Measurements from ENCODE around the gene MMRN2. TPM values are rescaled to one million over a fixed set of nuclear protein-coding genes. Genes with fewer than 3 reads are reported as not detected.

The MMRN2 gene
- total and polyA plus RNA-seq, 2 of the 8 experiments (the other 6 are each of a cell fraction or from before 2014, with no cell fraction given): 1.2 TPM

DNA sequence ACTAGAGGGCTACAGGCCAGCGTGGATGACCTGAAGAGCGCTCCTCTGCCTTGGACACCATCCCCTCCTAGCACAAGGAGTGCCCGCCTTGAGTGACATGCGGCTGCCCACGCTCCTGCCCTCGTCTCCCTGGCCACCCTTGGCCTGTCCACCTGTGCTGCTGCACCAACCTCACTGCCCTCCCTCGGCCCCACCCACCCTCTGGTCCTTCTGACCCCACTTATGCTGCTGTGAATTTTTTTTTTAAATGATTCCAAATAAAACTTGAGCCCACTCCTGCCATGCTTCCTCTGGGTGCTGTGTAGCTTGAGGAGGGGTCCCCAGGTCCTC lies 5.5 kb upstream of the MMRN2 start (continued):
- TF ChIP-seq, protein P1, sequence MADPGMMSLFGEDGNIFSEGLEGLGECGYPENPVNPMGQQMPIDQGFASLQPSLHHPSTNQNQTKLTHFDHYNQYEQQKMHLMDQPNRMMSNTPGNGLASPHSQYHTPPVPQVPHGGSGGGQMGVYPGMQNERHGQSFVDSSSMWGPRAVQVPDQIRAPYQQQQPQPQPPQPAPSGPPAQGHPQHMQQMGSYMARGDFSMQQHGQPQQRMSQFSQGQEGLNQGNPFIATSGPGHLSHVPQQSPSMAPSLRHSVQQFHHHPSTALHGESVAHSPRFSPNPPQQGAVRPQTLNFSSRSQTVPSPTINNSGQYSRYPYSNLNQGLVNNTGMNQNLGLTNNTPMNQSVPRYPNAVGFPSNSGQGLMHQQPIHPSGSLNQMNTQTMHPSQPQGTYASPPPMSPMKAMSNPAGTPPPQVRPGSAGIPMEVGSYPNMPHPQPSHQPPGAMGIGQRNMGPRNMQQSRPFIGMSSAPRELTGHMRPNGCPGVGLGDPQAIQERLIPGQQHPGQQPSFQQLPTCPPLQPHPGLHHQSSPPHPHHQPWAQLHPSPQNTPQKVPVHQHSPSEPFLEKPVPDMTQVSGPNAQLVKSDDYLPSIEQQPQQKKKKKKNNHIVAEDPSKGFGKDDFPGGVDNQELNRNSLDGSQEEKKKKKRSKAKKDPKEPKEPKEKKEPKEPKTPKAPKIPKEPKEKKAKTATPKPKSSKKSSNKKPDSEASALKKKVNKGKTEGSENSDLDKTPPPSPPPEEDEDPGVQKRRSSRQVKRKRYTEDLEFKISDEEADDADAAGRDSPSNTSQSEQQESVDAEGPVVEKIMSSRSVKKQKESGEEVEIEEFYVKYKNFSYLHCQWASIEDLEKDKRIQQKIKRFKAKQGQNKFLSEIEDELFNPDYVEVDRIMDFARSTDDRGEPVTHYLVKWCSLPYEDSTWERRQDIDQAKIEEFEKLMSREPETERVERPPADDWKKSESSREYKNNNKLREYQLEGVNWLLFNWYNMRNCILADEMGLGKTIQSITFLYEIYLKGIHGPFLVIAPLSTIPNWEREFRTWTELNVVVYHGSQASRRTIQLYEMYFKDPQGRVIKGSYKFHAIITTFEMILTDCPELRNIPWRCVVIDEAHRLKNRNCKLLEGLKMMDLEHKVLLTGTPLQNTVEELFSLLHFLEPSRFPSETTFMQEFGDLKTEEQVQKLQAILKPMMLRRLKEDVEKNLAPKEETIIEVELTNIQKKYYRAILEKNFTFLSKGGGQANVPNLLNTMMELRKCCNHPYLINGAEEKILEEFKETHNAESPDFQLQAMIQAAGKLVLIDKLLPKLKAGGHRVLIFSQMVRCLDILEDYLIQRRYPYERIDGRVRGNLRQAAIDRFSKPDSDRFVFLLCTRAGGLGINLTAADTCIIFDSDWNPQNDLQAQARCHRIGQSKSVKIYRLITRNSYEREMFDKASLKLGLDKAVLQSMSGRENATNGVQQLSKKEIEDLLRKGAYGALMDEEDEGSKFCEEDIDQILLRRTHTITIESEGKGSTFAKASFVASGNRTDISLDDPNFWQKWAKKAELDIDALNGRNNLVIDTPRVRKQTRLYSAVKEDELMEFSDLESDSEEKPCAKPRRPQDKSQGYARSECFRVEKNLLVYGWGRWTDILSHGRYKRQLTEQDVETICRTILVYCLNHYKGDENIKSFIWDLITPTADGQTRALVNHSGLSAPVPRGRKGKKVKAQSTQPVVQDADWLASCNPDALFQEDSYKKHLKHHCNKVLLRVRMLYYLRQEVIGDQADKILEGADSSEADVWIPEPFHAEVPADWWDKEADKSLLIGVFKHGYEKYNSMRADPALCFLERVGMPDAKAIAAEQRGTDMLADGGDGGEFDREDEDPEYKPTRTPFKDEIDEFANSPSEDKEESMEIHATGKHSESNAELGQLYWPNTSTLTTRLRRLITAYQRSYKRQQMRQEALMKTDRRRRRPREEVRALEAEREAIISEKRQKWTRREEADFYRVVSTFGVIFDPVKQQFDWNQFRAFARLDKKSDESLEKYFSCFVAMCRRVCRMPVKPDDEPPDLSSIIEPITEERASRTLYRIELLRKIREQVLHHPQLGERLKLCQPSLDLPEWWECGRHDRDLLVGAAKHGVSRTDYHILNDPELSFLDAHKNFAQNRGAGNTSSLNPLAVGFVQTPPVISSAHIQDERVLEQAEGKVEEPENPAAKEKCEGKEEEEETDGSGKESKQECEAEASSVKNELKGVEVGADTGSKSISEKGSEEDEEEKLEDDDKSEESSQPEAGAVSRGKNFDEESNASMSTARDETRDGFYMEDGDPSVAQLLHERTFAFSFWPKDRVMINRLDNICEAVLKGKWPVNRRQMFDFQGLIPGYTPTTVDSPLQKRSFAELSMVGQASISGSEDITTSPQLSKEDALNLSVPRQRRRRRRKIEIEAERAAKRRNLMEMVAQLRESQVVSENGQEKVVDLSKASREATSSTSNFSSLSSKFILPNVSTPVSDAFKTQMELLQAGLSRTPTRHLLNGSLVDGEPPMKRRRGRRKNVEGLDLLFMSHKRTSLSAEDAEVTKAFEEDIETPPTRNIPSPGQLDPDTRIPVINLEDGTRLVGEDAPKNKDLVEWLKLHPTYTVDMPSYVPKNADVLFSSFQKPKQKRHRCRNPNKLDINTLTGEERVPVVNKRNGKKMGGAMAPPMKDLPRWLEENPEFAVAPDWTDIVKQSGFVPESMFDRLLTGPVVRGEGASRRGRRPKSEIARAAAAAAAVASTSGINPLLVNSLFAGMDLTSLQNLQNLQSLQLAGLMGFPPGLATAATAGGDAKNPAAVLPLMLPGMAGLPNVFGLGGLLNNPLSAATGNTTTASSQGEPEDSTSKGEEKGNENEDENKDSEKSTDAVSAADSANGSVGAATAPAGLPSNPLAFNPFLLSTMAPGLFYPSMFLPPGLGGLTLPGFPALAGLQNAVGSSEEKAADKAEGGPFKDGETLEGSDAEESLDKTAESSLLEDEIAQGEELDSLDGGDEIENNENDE (IDR thresholded peaks at IDR 0.05; ENCODE audit: insufficient replicate concordance, low read length): no peak
- TF ChIP-seq CHD1 (IDR thresholded peaks at IDR 0.05; ENCODE audit: low read depth, low read length): no peak
- TF ChIP-seq KDM4A (IDR thresholded peaks at IDR 0.05; ENCODE audit: low read depth, low read length, severe bottlenecking): no peak
- TF ChIP-seq, protein P2, sequence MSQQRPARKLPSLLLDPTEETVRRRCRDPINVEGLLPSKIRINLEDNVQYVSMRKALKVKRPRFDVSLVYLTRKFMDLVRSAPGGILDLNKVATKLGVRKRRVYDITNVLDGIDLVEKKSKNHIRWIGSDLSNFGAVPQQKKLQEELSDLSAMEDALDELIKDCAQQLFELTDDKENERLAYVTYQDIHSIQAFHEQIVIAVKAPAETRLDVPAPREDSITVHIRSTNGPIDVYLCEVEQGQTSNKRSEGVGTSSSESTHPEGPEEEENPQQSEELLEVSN (IDR thresholded peaks at IDR 0.05): no peak
- no peak for TF ChIP-seq NRF1 (IDR thresholded peaks at IDR 0.05; ENCODE audit: low read depth, low read length)
- no peak for TF ChIP-seq EGR1 (IDR thresholded peaks at IDR 0.05; ENCODE audit: borderline replicate concordance, low read depth, low read length)
- no peak for TF ChIP-seq ZNF274 (IDR thresholded peaks at IDR 0.05; ENCODE audit: borderline replicate concordance, extremely low read depth, low read length)
- no peak for TF ChIP-seq FOSL1 (IDR thresholded peaks at IDR 0.05; ENCODE audit: insufficient read depth, low read depth, low read length)
- TF ChIP-seq POLR2AphosphoS5 (IDR thresholded peaks at IDR 0.05; ENCODE audit: low read depth, low read length): no peak
- TF ChIP-seq YY1 (IDR thresholded peaks at IDR 0.05; ENCODE audit: low read depth, low read length): no peak
- TF ChIP-seq, protein P3, sequence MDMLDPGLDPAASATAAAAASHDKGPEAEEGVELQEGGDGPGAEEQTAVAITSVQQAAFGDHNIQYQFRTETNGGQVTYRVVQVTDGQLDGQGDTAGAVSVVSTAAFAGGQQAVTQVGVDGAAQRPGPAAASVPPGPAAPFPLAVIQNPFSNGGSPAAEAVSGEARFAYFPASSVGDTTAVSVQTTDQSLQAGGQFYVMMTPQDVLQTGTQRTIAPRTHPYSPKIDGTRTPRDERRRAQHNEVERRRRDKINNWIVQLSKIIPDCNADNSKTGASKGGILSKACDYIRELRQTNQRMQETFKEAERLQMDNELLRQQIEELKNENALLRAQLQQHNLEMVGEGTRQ (IDR thresholded peaks at IDR 0.05; ENCODE audit: low read length): no peak
